ENCODE results near the gene APOBEC3B. TPM values are rescaled to one million over a fixed set of nuclear protein-coding genes. Genes with fewer than 3 reads are reported as not detected.

APOBEC3B gene
- total and polyA plus RNA-seq, 12 donors = 0.29 to 6.4 (median 1.2) TPM

DNA sequence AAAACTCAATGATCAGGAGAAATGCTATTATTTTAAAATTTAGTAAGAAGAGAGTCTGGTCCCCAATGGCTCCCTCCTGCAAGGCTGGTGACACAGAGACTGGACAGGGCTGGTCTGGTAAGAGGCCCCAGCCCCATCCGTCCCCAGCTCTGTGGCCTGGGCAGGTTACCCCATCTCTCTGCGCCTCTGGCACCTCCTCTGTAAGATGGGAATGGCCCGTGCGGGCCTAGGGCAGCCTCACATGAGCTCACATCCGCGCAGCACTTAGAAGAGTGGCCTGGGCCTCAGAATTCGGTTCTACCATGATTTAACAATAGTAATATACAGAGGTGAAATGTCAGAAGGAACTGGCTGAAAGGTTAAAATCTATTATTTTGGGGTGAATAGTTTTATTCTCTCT lies 59.8 kb downstream of the APOBEC3B start:
- 96 to 97% methylated on average over 7 of the region's 7 CpGs for whole genome bisulfite sequencing, 2 donors
- Histone ChIP-seq H3K4me1 (peaks cover 4 to 21% (median 12%) of the 10 kb centered on the region in 9 donors), H3K27me3 (no peaks in the 10 kb centered on the region), H3K9me3 (no peaks in the 10 kb centered on the region), H3K27ac (peak overlapping the region in 3 of 10 donors; percentile 83 to 93 (median 89)), H3K4me3 (peak overlapping the region in 3 of 10 donors; percentile 64 to 80 (median 68)), H3K36me3 (peaks cover 0 to 20% (median 0%) of the 10 kb centered on the region in 9 donors)
- no peak for DNase-seq
- TF ChIP-seq, protein P1, sequence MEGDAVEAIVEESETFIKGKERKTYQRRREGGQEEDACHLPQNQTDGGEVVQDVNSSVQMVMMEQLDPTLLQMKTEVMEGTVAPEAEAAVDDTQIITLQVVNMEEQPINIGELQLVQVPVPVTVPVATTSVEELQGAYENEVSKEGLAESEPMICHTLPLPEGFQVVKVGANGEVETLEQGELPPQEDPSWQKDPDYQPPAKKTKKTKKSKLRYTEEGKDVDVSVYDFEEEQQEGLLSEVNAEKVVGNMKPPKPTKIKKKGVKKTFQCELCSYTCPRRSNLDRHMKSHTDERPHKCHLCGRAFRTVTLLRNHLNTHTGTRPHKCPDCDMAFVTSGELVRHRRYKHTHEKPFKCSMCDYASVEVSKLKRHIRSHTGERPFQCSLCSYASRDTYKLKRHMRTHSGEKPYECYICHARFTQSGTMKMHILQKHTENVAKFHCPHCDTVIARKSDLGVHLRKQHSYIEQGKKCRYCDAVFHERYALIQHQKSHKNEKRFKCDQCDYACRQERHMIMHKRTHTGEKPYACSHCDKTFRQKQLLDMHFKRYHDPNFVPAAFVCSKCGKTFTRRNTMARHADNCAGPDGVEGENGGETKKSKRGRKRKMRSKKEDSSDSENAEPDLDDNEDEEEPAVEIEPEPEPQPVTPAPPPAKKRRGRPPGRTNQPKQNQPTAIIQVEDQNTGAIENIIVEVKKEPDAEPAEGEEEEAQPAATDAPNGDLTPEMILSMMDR (IDR thresholded peaks at IDR 0.05) = no peak
- ATAC-seq = no peak
- intact Hi-C loops (cut with DNase I) = no loop called here

Other genes starting within 250 kb of the APOBEC3B start
- gene SUN2, start 226.3 kb upstream of the APOBEC3B start, total RNA-seq = 100 to 1,000 TPM in 5 of 10 donors, 10 to 100 TPM in 5; 70.2 to 178 (median 97.2) TPM
- gene SUN2, start 226.3 kb upstream of the APOBEC3B start, polyA plus RNA-seq = 100 to 1,000 TPM in 1 of 2 donors, 10 to 100 TPM in 1; 38.6 to 112 TPM
- 10 to 100 TPM in 4 of 10 donors, 1 to 10 TPM in 6; 8.3 to 11.7 (median 9.9) TPM for gene DNAL4, start 188.2 kb upstream of the APOBEC3B start, total RNA-seq
- 10 to 100 TPM in 1 of 2 donors, 1 to 10 TPM in 1; 7.7 to 10.7 TPM for gene DNAL4, start 188.2 kb upstream of the APOBEC3B start, polyA plus RNA-seq
- 10 to 100 TPM; 14.7 to 32.9 (median 24.0) TPM for gene NPTXR, start 138.3 kb upstream of the APOBEC3B start, total RNA-seq
- gene NPTXR, start 138.3 kb upstream of the APOBEC3B start, polyA plus RNA-seq = 1 to 10 TPM; 8.6 to 9.2 TPM
- gene CBX6, start 110.1 kb upstream of the APOBEC3B start, total RNA-seq = 10 to 100 TPM; 28.2 to 49.1 (median 37.3) TPM
- gene CBX6, start 110.1 kb upstream of the APOBEC3B start, polyA plus RNA-seq = 10 to 100 TPM; 17.4 to 23.9 TPM
- gene APOBEC3A, start 24.7 kb upstream of the APOBEC3B start, total RNA-seq = 1 to 10 TPM in 5 of 10 donors, under 1 TPM in 4, not detected in 1; 0.20 to 5.6 (median 1.0) TPM
- under 1 TPM in 1 of 2 donors, not detected in 1; 0.22 TPM for gene APOBEC3A, start 24.7 kb upstream of the APOBEC3B start, polyA plus RNA-seq
- 10 to 100 TPM; 23.2 to 43.3 (median 25.7) TPM for gene APOBEC3C, start 31.9 kb downstream of the APOBEC3B start, total RNA-seq
- 10 to 100 TPM in 1 of 2 donors, 1 to 10 TPM in 1; 9.8 to 17.2 TPM for gene APOBEC3C, start 31.9 kb downstream of the APOBEC3B start, polyA plus RNA-seq
- 1 to 10 TPM in 6 of 10 donors, under 1 TPM in 4; 0.55 to 2.7 (median 1.1) TPM for gene APOBEC3D, start 38.8 kb downstream of the APOBEC3B start, total RNA-seq
- 1 to 10 TPM in 1 of 2 donors, under 1 TPM in 1; 0.52 to 2.1 TPM for gene APOBEC3D, start 38.8 kb downstream of the APOBEC3B start, polyA plus RNA-seq
- 10 to 100 TPM in 1 of 10 donors, 1 to 10 TPM in 9; 2.9 to 10.2 (median 5.1) TPM for gene APOBEC3F, start 58.5 kb downstream of the APOBEC3B start, total RNA-seq
- gene APOBEC3F, start 58.5 kb downstream of the APOBEC3B start, polyA plus RNA-seq = 10 to 100 TPM in 1 of 2 donors, 1 to 10 TPM in 1; 1.3 to 11.6 TPM
- 10 to 100 TPM in 1 of 10 donors, 1 to 10 TPM in 9; 1.9 to 17.7 (median 3.0) TPM for gene APOBEC3G, start 94.9 kb downstream of the APOBEC3B start, total RNA-seq
- 1 to 10 TPM; 3.1 to 5.6 TPM for gene APOBEC3G, start 94.9 kb downstream of the APOBEC3B start, polyA plus RNA-seq
- gene APOBEC3H, start 114.9 kb downstream of the APOBEC3B start, total RNA-seq = 1 to 10 TPM in 1 of 10 donors, under 1 TPM in 1, not detected in 8; 0.41 to 1.9 TPM
- gene APOBEC3H, start 114.9 kb downstream of the APOBEC3B start, polyA plus RNA-seq = under 1 TPM; 0.06 to 0.80 TPM
- 10 to 100 TPM; 48.8 to 85.8 (median 76.3) TPM for gene CBX7, start 170.3 kb downstream of the APOBEC3B start, total RNA-seq
- 10 to 100 TPM; 34.5 to 36.3 TPM for gene CBX7, start 170.3 kb downstream of the APOBEC3B start, polyA plus RNA-seq

All from heart right ventricle (tissue), 16 donors.